Stomach (tissue), 9 donors: Measurements from ENCODE around the gene GNG14. TPM values are rescaled to one million over a fixed set of nuclear protein-coding genes. Genes with fewer than 3 reads are reported as not detected.
"Not testable (repeated sequence)": the region's sequence is repeated elsewhere in the genome, so short reads cannot be mapped to it uniquely, and the experiment has no call there.

Source experiments
- DNase-seq, 2 donors: peaks; one replicate each; pipeline versions ENCODE4 v3.0.0 to v3.0.0-alpha.2; 2013 to 2019
- H3K27ac ChIP-seq, 5 donors: fragments of 200-600 bp in 4 of 5; sonication (generic) in 4 of 5; one replicate each; pipeline ENCODE4 v1.5.1; 2013 to 2019; ENCODE audit warnings: mild to moderate bottlenecking in 1 of 5, moderate library complexity in 1 of 5
- H3K27me3 ChIP-seq, 3 donors: fragments of 200-600 bp; sonication (generic); one replicate each; pipeline ENCODE4 v1.5.1; 2017 to 2019; ENCODE audit warnings: mixed run types in 1 of 3
- H3K36me3 ChIP-seq, 4 donors: fragments of 200-600 bp; sonication (generic); 1 replicate in 3 of 4; 2 replicates in 1 of 4; pipeline ENCODE4 v1.5.1; 2016 to 2019
- H3K4me1 ChIP-seq, 4 donors: fragments of 200-600 bp; sonication (generic); one replicate each; pipeline ENCODE4 v1.5.1; 2016 to 2019
- H3K4me3 ChIP-seq, 4 donors: fragments of 200-600 bp; sonication (generic) in 3 of 4; one replicate each; pipeline ENCODE4 v1.5.1; 2016 to 2019; ENCODE audit warnings: mild to moderate bottlenecking in 1 of 4
- H3K9me3 ChIP-seq, 4 donors: fragments of 200-600 bp; sonication (generic); one replicate each; pipeline ENCODE4 v1.5.1; 2016 to 2019
- CTCF ChIP-seq, 7 experiments: fragments of 450-650 bp in 4 of 7; fragments of 200-600 bp in 3 of 7; sonication (generic) in 3 of 7; IDR thresholded peaks; one replicate each; pipeline ENCODE4 v1.5.1; 2016 to 2019; ENCODE audit warnings: antibody characterized with exemption in 7 of 7, control low read depth in 2 of 7, mild to moderate bottlenecking in 1 of 7
- EP300 ChIP-seq: sonication (generic); formaldehyde crosslinking; IDR thresholded peaks from one replicate; pipeline ENCODE4 v1.6.1; 2017; ENCODE audit warnings: antibody characterized with exemption
- POLR2A ChIP-seq, 4 donors: fragments of 450-650 bp; IDR thresholded peaks; one replicate each; pipeline ENCODE4 v1.6.1; 2016; ENCODE audit warnings: antibody characterized with exemption in 4 of 4, control low read depth in 2 of 4, mild to moderate bottlenecking in 1 of 4, moderate library complexity in 1 of 4
- POLR2AphosphoS5 ChIP-seq, 3 donors: sonication (generic); formaldehyde crosslinking; IDR thresholded peaks; one replicate each; pipeline ENCODE4 v1.6.1; 2016; ENCODE audit warnings: antibody characterized with exemption in 3 of 3
- WGBS, 5 donors: extraction: QIAGEN DNeasy Blood & Tissue Kit in 3 of 5; methylation state at CpG; one replicate each; pipeline versions ENCODE4 v1.1.5 to v1.1.7; 2013 to 2018; 5-methylcytosine and 5-hydroxymethylcytosine counted together
- intact Hi-C: fragments of 100-400 bp; cut with DNase I; formaldehyde crosslinking; loops from one replicate; pipeline ENCODE4 v1.15.1; 2023; ENCODE audit warnings: low total_unique reads
- polyA plus RNA-seq, 3 donors: library from polyadenylated mRNA; stranded (reverse); fragments of 200-250 nt; gene quantifications; one replicate each; pipeline ENCODE4 v1.2.3, GENCODE V29; 2013
- total RNA-seq, 5 donors: library from RNA; depleted of rRNA; stranded (reverse); fragments of >200 nt; gene quantifications; one replicate each; pipeline versions ENCODE4 v1.1.0 to v1.2.3, GENCODE V29; 2014 to 2016
- donor health status: healthy with polysubstance abuse.
- donor health status: Bipolar disorder and iron deficiency.
- donor health status: healthy.

Gene GNG14
- total and polyA plus RNA-seq, 8 donors: not detected

DNA sequence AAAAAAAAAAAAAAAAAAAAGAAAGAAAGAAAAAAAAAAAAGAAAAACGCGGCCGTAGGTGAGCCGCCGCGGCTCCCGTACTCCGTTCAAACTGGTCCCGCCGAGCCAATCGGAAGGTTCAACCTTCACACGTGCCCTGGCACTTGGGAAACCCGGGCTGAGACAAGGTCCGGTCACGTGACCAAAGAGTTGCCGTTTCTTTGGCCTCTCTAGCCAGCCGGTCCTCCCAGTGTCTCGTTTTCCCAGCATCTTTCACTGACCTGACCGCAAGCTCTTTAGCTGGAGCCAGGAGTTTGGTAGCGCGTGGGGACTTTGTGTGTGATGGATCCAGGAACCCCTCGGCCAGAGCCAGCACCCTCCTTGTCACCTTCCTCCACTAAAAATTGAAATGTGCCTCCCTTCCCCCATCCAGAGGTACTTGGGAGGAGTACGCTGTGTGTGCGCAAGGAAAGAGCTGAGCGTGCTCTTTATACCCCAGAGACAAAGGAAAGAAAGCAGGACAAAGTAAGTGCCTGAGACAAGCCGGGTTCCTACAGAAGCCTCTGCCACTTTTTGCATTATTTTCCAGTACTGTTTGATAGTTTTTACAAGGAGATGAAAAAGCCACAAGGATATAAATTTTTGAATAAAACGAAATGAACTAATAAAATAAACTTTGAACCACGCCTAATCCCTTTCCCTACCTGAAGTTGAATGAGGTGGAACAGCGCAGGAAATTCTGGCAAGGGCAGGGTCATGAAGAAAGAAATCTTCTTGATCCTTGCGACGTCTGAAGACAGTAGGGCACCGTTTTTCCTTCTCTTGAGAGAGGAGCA lies 35.0 kb downstream of the GNG14 start:
- peak; percentile 97 to 99 for DNase-seq
- H3K4me3 ChIP-seq: peak overlapping the region; percentile 77 to 97 (median 84)
- H3K36me3 ChIP-seq: peaks cover 10 to 20% (median 19%) of the 10 kb centered on the region in 4 donors
- intact Hi-C loops: no loop called here
- H3K9me3 ChIP-seq: no peaks in the 10 kb centered on the region
- WGBS, 5 donors: 0 to 1% (median 1%) methylated on average over 24 to 32 of the region's 32 CpGs
- peak; percentile 67 to 90 (median 76) for TF ChIP-seq POLR2AphosphoS5 (IDR thresholded peaks at IDR 0.05)
- no peak for TF ChIP-seq CTCF (IDR thresholded peaks at IDR 0.05)
- peaks cover 22 to 60% (median 46%) of the 10 kb centered on the region in 4 donors for H3K4me1 ChIP-seq
- H3K27ac ChIP-seq: peak overlapping the region; percentile 92 to 97 (median 95)
- H3K27me3 ChIP-seq: no peaks in the 10 kb centered on the region

DNA sequence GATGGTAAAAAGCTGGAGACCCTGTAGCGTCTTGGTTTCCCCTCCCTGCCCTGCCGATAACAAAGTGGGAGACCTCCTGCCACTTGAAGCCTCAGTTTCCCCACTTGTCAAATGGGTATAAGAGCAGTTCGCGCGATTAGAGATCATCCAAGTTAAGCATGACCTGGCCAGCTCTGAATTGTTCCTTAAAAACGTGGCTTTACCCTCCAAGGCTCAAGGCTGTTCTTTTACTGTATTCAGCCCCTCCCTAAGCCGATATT lies 35.5 kb downstream of the GNG14 start:
- Histone ChIP-seq H3K27me3 (no peaks in the 10 kb centered on the region), H3K4me1 (peaks cover 22 to 56% (median 46%) of the 10 kb centered on the region in 4 donors), H3K36me3 (peaks cover 7 to 20% (median 19%) of the 10 kb centered on the region in 4 donors), H3K9me3 (no peaks in the 10 kb centered on the region), H3K27ac (peak overlapping the region; percentile 15 to 97 (median 92)), H3K4me3 (peak overlapping the region; percentile 77 to 97 (median 84))
- TF ChIP-seq EP300 (no peak), CTCF (IDR thresholded peaks at IDR 0.05) (no peak), POLR2A (IDR thresholded peaks at IDR 0.05) (no peak), POLR2AphosphoS5 (IDR thresholded peaks at IDR 0.05) (no peak)
- intact Hi-C loops: no loop called here
- WGBS, 5 donors: 0 to 3% (median 1%) methylated on average over 7 of the region's 7 CpGs
- no peak for DNase-seq

- Histone ChIP-seq H3K4me3 (peak within 1 kb of the TSS; percentile 77 to 97 (median 84)), H3K27me3 (no peaks in the 10 kb centered on the region), H3K36me3 (peaks cover 2 to 20% (median 19%) of the 10 kb centered on the region in 4 donors), H3K27ac (peak within 1 kb of the TSS; percentile 68 to 97 (median 92)), H3K4me1 (peaks cover 22 to 51% (median 45%) of the 10 kb centered on the region in 4 donors), H3K9me3 (no peaks in the 10 kb centered on the region)
- TF ChIP-seq POLR2AphosphoS5 (IDR thresholded peaks at IDR 0.05) (peak in 1 of 3 donors; percentile 57), CTCF (IDR thresholded peaks at IDR 0.05) (no peak), POLR2A (IDR thresholded peaks at IDR 0.05) (no peak), EP300 (no peak)
- WGBS, 5 donors: 3 to 5% (median 3%) methylated on average over 24 to 28 of the region's 28 CpGs
- DNase-seq: peak; percentile 60 to 88
- intact Hi-C loops: no loop called here
These were observed 36.0 kb downstream of the GNG14 start, which contains the start of gene TNPO2 for GRCh38 chr19:12723641-12724426. TSS of gene TNPO2 (minus strand) at chr19:12723932. CDS start at chr19:12720977, 2,955 bp downstream.

- intact Hi-C loops: not testable (repeated sequence)
- 80 to 93% (median 82%) methylated on average over 10 of the region's 10 CpGs for WGBS, 5 donors
These were observed 37.8 kb downstream of the GNG14 start for GRCh38 chr19:12725612-12726011.

More at GRCh38 chr19:12725612-12726011, 37.8 kb downstream of the GNG14 start:
- Histone ChIP-seq H3K36me3 (peaks cover 18 to 32% (median 31%) of the 10 kb centered on the region in 4 donors), H3K4me1 (peaks cover 17 to 39% (median 32%) of the 10 kb centered on the region in 4 donors)
- H3K27me3 ChIP-seq, DNase-seq, H3K4me3 ChIP-seq, H3K27ac ChIP-seq, H3K9me3 ChIP-seq: not testable (repeated sequence)
